ENCODE measurements around the gene ARL15. TPM values are rescaled to one million over a fixed set of nuclear protein-coding genes. Genes with fewer than 3 reads are reported as not detected.

ARL15 gene
- total RNA-seq, 1 experiment from 2014 or later, result 0.50 TPM

DNA sequence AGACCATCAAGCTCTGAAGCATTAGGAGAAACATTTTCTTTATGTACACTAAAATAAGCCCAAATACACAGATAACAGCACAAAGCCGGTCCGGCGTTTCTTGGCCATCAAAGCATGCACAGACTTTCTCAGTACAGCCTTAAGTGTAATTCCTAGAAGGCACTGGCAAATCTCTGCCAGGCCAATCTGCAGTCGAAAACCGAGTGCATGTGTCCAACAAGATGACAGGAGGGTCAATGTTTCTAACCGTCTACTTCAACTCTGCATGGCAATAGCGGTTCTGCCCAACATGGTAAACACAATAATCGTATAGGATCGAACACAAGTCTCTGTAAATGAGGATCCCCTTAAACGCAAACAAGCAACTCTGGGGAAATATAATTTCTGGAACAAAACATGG is 1.1 kb downstream of the ARL15 start:
- Histone ChIP-seq H3K9me2 (ENCODE audit: insufficient read depth) (no peaks in the 10 kb centered on the region), H3K9me3 (ENCODE audit: insufficient read depth, low read depth) (no peaks in the 10 kb centered on the region), H3K4me1 (replicated peaks; ENCODE audit: insufficient read depth) (peaks cover 11% of the 10 kb centered on the region; the same call in 1 of the 2 replicates), H2AFZ (peak overlapping the region; percentile 96), H3K4me3 (peak overlapping the region; percentile 65; the same call in 1 of the 2 replicates), H3K27ac (no peak overlapping the region), H3F3A (ENCODE audit: insufficient read depth, low read depth) (no peaks in the 10 kb centered on the region), H4K20me1 (ENCODE audit: insufficient read depth) (no peaks in the 10 kb centered on the region), H3K4me2 (peak overlapping the region; percentile 90), H3K27me3 (ENCODE audit: insufficient read depth, low read depth) (no peaks in the 10 kb centered on the region), H3K79me2 (ENCODE audit: low read depth) (no peaks in the 10 kb centered on the region), H3K36me3 (ENCODE audit: low read depth) (no peaks in the 10 kb centered on the region)
- BruUV-seq (replicated peaks), result no TSS peak
- intact Hi-C loops (cut with micrococcal nuclease; ENCODE audit: unreplicated experiment), result no loop called here
- ChIA-PET POLR2A (ENCODE audit: unreplicated experiment) (interaction anchor here (0.6 kb wide), 1 partner anchor 1289 kb away, joined by 4 read pairs; no protein-coding TSS in a partner anchor), CTCF (no interaction called here)
- no peak for TF ChIP-seq EZH2 (IDR thresholded peaks at IDR 0.05; ENCODE audit: low read depth)
- TF ChIP-seq, protein P1, sequence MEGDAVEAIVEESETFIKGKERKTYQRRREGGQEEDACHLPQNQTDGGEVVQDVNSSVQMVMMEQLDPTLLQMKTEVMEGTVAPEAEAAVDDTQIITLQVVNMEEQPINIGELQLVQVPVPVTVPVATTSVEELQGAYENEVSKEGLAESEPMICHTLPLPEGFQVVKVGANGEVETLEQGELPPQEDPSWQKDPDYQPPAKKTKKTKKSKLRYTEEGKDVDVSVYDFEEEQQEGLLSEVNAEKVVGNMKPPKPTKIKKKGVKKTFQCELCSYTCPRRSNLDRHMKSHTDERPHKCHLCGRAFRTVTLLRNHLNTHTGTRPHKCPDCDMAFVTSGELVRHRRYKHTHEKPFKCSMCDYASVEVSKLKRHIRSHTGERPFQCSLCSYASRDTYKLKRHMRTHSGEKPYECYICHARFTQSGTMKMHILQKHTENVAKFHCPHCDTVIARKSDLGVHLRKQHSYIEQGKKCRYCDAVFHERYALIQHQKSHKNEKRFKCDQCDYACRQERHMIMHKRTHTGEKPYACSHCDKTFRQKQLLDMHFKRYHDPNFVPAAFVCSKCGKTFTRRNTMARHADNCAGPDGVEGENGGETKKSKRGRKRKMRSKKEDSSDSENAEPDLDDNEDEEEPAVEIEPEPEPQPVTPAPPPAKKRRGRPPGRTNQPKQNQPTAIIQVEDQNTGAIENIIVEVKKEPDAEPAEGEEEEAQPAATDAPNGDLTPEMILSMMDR (conservative IDR thresholded peaks at IDR 0.05), result no peak
- no peak for DNase-seq

DNA sequence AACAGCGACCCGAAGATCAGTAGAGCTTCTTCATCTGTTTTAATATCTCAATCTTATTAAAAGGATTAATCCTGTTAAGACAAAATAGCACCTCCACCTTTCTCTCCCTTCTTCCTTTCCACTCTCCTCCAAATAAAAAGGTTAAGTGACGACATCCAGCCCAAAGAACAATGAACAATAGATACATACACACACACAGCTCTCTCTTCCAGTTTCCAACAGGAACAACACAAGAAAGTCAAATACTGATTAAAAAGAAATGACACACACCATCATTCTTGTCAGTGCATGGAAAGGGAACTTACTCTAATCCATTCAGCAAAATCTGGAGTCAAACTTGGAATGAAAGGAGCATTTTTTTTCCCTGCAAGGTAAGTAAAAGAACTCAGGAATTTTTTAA is 2.8 kb downstream of the ARL15 start:
- H3K4me2 ChIP-seq, result no peak overlapping the region
- intact Hi-C loops (cut with micrococcal nuclease; ENCODE audit: unreplicated experiment), result no loop called here
- POLR2A ChIA-PET (ENCODE audit: unreplicated experiment), result no interaction called here
- H3F3A ChIP-seq (ENCODE audit: insufficient read depth, low read depth), result no peaks in the 10 kb centered on the region
- H4K20me1 ChIP-seq (ENCODE audit: insufficient read depth), result no peaks in the 10 kb centered on the region
- H3K4me3 ChIP-seq, result no peak overlapping the region
- no peaks in the 10 kb centered on the region for H3K9me3 ChIP-seq (ENCODE audit: insufficient read depth, low read depth)
- DNase-seq, result no peak
- BruUV-seq (replicated peaks), result no TSS peak
- CTCF ChIA-PET, result no interaction called here
- TF ChIP-seq, protein P1 (conservative IDR thresholded peaks at IDR 0.05), result no peak
- TF ChIP-seq EZH2 (IDR thresholded peaks at IDR 0.05; ENCODE audit: low read depth), result no peak
- no peak overlapping the region for H3K27ac ChIP-seq
- H3K27me3 ChIP-seq (ENCODE audit: insufficient read depth, low read depth), result no peaks in the 10 kb centered on the region
- peaks cover 11% of the 10 kb centered on the region; the same call in 1 of the 2 replicates for H3K4me1 ChIP-seq (replicated peaks; ENCODE audit: insufficient read depth)
- no peak overlapping the region for H2AFZ ChIP-seq
- no peaks in the 10 kb centered on the region for H3K79me2 ChIP-seq (ENCODE audit: low read depth)
- no peaks in the 10 kb centered on the region for H3K36me3 ChIP-seq (ENCODE audit: low read depth)
- no peaks in the 10 kb centered on the region for H3K9me2 ChIP-seq (ENCODE audit: insufficient read depth)

DNA sequence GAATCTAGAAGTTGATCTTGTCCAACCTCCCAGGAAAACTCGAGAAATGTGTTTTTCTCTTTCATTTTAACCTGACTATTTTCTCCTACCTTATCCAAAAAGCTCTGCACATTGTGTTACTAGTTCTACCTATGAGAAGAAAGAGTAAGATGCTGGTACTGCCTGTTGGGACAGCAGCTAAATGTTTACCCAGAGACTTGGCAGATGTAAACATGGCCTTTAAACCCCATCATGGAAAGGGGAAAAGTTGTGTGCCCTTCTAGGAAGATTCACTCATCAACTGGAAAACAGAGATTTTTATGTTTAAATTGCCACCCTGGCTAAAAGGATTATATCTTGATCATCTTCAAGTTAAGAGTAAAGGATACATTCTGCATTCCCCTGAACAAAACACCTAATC is 3.5 kb downstream of the ARL15 start:
- intact Hi-C loops (cut with micrococcal nuclease; ENCODE audit: unreplicated experiment), result no loop called here
- no TSS peak for BruUV-seq (replicated peaks)
- no peaks in the 10 kb centered on the region for H3K36me3 ChIP-seq (ENCODE audit: low read depth)
- no peaks in the 10 kb centered on the region for H3K9me2 ChIP-seq (ENCODE audit: insufficient read depth)
- H2AFZ ChIP-seq, result no peak overlapping the region
- H4K20me1 ChIP-seq (ENCODE audit: insufficient read depth), result no peaks in the 10 kb centered on the region
- no peak for DNase-seq
- no peaks in the 10 kb centered on the region for H3K9me3 ChIP-seq (ENCODE audit: insufficient read depth, low read depth)
- TF ChIP-seq, protein P1 (conservative IDR thresholded peaks at IDR 0.05), result no peak
- no peak for TF ChIP-seq EZH2 (IDR thresholded peaks at IDR 0.05; ENCODE audit: low read depth)
- ChIA-PET POLR2A (ENCODE audit: unreplicated experiment) (no interaction called here), CTCF (interaction anchor here (0.7 kb wide), 1 partner anchor 427 kb away, joined by 8 read pairs; no protein-coding TSS in a partner anchor)
- H3K4me3 ChIP-seq, result no peak overlapping the region
- no peaks in the 10 kb centered on the region for H3K79me2 ChIP-seq (ENCODE audit: low read depth)
- no peak overlapping the region for H3K4me2 ChIP-seq
- no peak overlapping the region for H3K27ac ChIP-seq
- H3K4me1 ChIP-seq (replicated peaks; ENCODE audit: insufficient read depth), result peaks cover 11% of the 10 kb centered on the region; the same call in 1 of the 2 replicates
- H3K27me3 ChIP-seq (ENCODE audit: insufficient read depth, low read depth), result no peaks in the 10 kb centered on the region
- H3F3A ChIP-seq (ENCODE audit: insufficient read depth, low read depth), result no peaks in the 10 kb centered on the region
